ENCODE measurements around the gene RABGAP1L. TPM values are rescaled to one million over a fixed set of nuclear protein-coding genes. Genes with fewer than 3 reads are reported as not detected.
"Not testable (repeated sequence)": the region's sequence is repeated elsewhere in the genome, so short reads cannot be mapped to it uniquely, and the experiment has no call there.

RABGAP1L gene
- total RNA-seq, 1 experiment from 2014 or later = 20.8 TPM

DNA sequence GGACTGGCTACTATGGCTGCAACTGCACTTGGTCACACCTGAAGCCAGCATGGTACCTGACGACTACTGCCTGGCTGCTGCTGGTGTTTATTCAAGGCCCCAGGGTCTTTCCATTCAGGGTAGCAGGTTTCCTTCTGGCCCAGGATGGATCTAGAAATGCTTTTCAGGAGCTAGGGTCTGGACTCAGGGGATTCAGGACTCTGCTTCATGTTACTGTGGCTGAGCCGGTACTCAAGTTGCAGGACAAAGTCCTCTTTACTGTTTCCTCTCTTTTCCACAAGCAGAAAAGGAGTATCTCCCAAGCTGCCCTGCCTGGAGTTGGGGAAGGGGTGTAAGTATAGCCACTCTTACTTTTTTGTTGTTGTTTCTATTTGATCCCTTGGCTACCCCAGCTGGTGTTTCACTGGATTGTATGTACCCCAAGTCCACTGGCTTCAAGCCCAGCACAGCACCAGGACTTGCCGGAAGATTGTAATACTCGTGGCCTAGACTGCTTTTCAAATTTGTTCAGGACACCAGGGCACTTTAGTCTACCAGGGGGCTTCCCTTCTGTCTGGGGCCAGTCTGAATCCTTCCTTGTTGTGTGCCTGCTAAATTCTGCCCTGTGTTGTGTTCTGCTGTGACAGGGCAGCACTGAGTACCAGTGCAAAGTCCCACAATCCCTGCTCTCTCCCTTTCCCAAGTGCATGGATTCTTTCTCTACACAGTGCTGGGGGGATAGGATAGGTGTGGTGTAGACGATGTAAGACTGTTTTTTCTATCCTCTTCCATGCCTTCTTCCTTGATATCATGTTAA, 536.9 kb downstream of the RABGAP1L start:
- no peak for DNase-seq (ENCODE audit: extremely low read depth, low read depth)

DNA sequence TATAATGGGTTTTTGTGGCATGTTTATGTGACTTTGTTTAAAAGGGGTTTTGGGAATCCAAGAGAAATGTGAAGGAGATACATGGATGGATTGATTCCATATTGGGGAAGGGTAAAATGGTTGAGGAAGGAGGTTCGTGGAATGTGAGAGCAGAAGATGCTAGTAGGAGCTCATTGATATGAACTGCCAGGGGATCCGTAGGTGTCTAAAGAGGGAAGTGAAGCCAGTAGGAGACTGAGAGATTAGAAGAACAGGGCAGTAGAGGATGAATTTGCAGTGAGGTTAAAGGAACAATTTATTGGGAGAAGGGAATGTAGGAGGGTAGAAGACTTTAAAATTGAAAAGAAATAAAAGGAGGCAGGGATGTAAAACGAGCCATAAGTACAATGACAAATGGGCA, 541.0 kb downstream of the RABGAP1L start:
- no peak for DNase-seq (ENCODE audit: extremely low read depth, low read depth)

DNA sequence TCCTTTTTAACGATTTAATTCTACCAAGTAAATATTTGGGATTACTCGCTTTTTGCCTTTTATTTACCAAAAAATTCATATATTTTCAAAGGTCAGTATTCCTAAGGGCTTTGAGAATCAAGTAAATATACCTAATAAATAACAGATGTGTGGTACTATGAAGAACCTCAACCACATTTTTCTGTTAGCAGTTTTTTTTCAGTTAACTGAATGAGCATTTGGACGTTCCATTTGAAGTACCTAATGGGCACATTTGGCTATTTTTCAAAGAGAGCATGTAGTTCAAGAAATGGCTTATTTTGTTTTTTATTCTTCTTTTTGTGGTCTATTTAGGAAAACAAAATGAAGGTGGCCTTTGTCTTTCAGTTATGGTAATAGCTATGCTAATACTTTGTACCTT, 541.5 kb downstream of the RABGAP1L start:
- no peak for DNase-seq (ENCODE audit: extremely low read depth, low read depth)

DNA sequence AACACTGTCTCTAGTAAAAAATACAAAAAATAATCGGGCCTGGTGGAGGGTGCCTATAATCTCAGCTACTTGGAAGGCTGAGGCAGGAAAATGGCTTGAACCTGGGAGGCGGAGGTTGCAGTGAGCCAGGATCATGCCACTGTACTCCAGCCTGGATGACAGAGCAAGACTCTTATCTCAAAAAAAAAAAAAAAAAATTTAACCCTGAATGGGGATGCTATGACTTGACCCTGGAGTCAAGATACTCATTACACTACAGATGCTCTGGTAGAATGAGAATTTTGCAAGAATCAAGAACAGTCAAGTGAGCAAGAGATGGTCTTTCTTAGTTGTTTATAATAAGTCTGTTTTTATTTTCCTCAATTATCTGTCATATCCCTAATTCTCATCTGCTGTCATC, 542.2 kb downstream of the RABGAP1L start:
- DNase-seq (ENCODE audit: extremely low read depth, low read depth) = no peak

- DNase-seq (ENCODE audit: extremely low read depth, low read depth) = no peak
Measured at GRCh38 chr1:174702011-174702410, 542.7 kb downstream of the RABGAP1L start.

DNA sequence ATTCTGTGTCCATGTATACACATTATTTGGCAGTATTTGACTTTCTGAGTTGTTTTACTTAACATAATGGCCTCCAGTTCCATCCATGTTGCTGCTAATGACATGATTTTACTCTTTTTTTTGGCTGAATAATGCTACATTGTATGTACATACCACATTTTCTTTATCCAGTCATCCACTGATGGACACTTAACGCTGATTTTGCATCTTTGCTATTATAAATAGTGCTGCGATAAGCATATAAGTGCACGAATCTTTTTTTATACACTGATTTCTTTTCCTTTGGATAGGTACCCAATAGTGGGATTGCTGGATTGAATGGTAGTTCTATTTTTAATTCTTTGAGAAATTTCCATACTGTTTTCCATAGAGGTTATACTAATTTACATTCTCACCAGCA, 544.0 kb downstream of the RABGAP1L start:
- no peak for DNase-seq (ENCODE audit: extremely low read depth, low read depth)

DNA sequence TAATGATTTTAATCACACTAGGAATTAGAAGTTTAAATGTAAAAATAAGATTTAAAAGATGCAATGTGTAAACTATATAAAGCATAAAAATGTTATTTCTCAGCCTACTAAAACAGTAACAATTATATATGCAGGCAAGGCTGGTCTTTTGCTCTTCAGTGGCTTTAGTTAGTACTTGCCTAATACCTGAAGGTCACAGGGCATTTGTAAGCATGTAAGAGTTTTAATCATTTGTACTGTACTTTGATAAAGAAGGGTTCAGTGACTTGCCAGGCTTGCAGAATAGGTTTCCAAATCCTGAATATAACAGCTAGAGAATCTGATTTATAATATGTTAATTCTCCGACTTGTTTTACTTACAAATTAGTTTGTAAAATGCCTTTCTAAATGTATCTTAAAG, 545.0 kb downstream of the RABGAP1L start:
- DNase-seq (ENCODE audit: extremely low read depth, low read depth) = no peak

GRCh38 chr1:174710868-174711845, 551.8 kb downstream of the RABGAP1L start:
- DNase-seq (ENCODE audit: extremely low read depth, low read depth) = no peak

DNA sequence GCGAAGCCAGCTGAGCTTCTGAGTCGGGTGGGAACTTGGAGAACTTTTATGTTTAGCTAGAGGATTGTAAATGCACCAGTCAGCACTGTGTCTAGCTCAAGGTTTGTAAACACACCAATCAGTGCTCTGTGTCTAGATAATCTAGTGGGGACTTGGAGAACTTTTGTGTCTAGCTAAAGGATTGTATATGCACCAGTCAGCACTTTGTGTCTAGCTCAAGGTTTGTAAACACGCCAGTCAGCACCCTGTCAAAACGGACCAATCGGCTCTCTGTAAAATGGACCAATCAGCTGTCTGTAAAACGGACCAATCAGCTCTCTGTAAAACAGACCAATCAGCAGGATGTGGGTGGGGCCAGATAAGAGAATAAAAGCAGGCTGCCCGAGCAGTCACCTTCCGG, 552.5 kb downstream of the RABGAP1L start:
- DNase-seq (ENCODE audit: extremely low read depth, low read depth) = not testable (repeated sequence)

DNA sequence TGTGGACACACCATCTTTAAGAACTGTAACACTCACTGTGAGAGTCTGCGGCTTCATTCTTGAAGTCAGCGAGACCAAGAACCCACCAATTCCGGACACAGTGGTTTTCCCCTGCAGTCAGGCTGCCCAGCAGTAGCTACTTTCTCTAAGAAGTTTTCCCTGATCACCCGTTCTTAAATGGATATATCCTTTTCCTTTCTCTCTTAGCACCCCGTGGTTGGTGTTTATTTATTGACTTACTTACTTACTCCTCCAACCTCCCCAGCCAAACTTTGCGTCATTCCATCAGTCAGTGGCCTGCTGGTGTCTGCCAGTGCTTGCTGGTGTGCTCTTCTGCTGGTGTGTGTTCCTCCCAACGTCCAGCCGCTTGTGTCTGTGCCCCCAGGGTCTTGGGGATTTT, 553.2 kb downstream of the RABGAP1L start:
- no peak for DNase-seq (ENCODE audit: extremely low read depth, low read depth)

GRCh38 chr1:174713796-174714195, 554.5 kb downstream of the RABGAP1L start:
- DNase-seq (ENCODE audit: extremely low read depth, low read depth) = no peak

- no peak for DNase-seq (ENCODE audit: extremely low read depth, low read depth)
Measured at GRCh38 chr1:174719194-174719593, 559.9 kb downstream of the RABGAP1L start.

DNA sequence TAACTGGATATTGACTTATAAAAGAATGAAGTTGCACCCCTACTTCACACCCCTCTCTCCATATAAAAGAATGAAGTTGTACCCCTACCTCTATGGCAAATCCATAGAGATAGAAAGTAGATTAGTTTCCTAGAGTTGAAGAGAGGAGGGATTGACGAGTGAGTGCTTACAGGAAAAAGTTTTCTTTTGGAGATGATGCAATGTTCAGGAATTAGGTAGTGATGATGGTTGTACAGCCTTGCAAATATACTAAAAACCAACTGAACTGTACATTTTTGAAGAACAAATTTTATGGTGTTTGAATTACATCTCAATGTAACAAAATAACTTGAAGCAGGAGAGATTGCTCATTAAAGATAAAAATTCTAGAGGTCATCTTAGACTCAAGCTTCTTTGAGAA, 561.3 kb downstream of the RABGAP1L start:
- DNase-seq (ENCODE audit: extremely low read depth, low read depth) = no peak

DNA sequence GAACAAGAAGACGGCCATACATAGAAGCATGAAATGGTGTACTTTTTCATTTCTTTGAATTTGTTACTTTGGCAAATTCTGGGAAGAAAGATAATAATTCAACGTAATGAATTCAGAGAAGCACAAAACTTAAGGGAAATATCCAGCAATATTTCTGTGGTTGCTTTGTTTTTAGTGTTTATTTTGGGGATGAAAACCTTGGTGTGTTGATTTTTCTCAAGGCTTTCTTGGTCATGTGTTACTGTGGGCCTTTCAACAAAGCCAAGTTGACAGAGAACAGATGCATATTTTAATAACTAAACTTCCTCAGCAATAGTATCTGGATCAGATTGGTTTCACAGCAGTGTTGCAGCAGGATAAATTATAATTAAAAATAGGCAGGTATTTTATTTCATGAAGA, 561.9 kb downstream of the RABGAP1L start:
- DNase-seq (ENCODE audit: extremely low read depth, low read depth) = no peak

DNA sequence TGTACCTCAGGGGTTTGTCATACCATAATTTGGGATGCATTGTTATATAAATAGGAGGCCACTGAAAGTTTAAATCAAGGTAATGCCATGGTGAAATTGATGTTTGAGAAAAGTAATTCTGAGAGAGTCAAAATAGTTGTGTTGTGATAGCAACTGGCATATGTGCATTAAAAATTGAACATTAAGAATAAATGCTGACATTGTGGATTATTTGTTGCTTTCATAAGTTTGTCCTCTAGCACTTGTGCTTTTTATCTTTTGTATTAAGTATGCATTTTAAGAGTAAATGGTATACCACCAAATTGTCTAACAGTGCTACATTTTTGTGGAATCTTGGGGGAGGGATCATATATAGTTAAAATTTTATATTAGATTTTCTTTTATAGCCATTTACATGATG, 564.5 kb downstream of the RABGAP1L start:
- DNase-seq (ENCODE audit: extremely low read depth, low read depth) = no peak

- DNase-seq (ENCODE audit: extremely low read depth, low read depth) = no peak
Measured at GRCh38 chr1:174724219-174724618, 564.9 kb downstream of the RABGAP1L start.

DNA sequence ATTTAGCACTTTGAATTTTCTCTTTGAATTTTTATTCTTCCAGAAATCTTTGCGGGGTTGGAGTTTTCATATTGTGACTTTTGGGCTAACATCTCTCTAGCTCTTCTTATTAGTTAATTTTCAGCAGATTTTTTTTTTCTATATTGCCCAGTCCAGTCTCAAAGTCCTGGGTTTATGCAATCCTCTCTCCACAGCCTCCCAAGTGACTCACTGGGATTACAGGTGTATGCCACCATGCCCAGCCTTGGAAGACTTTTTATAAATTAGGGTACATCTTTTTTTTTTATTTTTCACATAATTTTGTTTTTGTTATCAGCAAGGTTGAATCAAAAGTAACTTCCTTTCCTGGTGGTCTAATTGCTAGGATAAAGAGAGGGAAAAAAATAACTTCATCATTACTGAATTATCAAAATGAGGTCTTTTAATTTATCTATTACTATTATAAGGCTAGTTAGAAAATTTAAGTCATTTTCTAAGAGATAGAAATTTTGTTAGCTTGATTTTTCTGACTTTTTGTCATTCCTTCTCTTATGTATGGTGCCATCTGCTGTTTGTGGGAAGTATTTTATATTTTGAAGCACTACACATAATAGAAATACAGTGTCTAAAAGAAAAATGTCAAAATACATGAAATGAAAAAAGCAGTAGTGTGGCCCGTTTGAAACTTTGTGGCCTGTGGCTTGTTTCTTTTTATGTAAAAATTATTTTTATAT, 567.0 kb downstream of the RABGAP1L start:
- peak; percentile 26 for DNase-seq (ENCODE audit: extremely low read depth, low read depth)

DNA sequence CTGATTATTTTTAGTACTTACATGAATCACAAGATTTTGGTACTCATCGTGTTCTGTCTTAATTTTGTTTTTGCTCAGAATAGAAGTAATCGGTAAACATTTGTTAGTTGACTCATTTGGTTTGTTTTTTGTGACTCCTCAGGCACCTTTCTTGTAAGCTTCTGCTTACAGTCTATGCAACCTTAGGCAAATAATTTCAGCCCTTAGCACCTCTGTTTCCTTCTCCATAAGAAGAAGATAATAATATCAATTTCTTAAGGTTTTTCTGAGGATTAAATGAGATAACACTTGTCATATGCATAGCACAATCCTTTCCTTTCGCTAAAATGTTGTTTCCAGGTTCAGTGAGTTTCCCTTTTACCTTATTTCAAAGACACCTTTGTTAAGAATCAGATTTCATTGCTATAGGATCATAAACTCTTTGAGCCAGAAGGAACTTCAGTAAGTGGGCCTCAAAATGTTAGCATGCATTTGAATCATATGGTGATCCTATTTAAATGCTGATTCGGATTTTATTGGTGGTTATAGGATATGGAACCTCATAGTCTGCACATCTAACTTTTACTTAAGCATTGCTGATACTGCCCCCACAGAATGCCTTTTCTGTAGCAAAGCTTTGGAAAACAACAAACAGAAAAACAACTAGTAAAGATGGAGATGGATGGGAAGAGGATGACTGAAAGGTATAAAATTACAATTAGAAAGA, 567.7 kb downstream of the RABGAP1L start:
- DNase-seq (ENCODE audit: extremely low read depth, low read depth) = no peak

DNA sequence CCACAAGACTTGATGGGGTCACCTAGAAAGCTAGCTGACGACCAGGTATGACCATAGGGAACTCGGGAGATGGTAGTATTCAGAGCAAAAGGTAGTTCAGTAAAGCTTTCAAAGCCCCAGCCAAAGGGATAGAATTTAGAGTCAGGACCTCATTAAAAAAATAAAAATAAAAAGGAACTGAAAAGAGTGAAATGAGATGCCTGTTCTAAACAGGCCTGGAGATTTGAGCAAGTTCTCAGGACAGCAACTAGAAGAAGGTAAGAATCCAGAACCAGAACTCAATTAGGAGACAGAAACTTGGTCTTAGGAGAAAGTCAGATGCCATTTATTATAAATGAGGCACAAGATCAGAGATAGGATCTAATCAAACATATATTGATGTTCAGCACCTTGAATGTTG, 575.0 kb downstream of the RABGAP1L start:
- no peak for DNase-seq (ENCODE audit: extremely low read depth, low read depth)

DNA sequence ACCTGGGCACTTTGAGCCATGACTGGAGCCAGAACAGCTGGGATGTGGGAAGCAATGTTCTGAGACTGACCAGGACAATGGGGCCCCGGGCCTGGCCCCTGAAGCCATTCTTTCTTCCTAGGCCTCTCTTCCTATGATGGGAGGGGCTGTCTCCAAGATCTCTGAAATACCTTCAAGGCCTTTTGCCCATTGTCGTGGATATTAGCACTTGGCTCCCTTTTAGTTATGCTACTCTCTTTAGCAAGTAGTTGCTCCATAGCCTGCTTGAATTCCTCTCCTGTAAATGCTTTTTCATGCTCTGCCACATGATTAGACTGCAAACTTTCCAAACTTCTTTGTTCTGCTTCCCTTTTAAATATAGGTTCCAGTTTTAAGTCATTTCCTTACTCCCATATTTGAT, 577.5 kb downstream of the RABGAP1L start:
- DNase-seq (ENCODE audit: extremely low read depth, low read depth) = no peak
